Measurements from ENCODE around the gene MRPL38.

The MRPL38 gene

GRCh38 chr17:75904749-75905521 lies at the start of gene MRPL38:
Gene MRPL38, minus strand, starts transcription at chr17:75904884. Its CDS starts 9 bp downstream, at chr17:75904875.
- DNase-seq: peak; percentile 95 to 98

DNA sequence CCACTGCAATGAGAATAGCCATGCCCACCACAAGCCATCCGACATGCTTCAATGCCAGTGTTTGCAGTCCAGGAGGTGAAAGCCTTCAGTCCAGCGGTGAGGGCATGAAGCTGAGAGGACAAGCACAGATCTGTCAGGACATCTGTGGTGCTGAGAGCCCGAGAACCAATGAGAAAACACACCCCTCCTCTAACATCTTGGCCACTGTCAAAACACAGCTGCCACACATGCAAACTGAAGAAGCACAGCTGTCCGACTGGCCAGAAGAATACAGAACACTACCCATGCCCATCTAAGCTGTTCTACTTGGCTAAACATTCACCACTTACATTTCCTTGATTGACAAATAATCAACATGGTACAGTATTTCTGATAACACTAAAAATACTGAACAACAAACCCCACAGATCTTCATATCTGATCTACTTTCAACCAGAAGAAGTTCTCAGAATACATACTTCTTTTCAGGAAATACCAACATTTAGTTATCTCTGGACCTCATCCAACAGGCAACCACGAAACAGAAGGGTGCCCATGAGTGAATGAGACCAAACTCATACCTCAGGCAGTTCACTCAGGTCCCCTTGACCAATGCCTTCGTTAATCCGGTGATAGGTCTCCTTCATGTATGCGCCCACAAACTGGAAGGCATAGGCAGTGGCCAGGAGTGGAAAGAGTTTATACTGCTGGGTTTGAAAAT lies 46.3 kb upstream of the MRPL38 start:
- DNase-seq: no peak

GRCh38 chr17:75950421-75950820 lies 45.7 kb upstream of the MRPL38 start:
- no peak for DNase-seq

GRCh38 chr17:75945211-75945610 lies 40.5 kb upstream of the MRPL38 start:
- no peak for DNase-seq

- no peak for DNase-seq
Measured at GRCh38 chr17:75943491-75943890, 38.8 kb upstream of the MRPL38 start.

- no peak for DNase-seq
Measured at GRCh38 chr17:75942473-75942872, 37.8 kb upstream of the MRPL38 start.

- peak in 1 of 2 experiments; percentile 47 for DNase-seq
Measured at GRCh38 chr17:75941442-75941819, 36.7 kb upstream of the MRPL38 start.

GRCh38 chr17:75940727-75941441 lies 36.2 kb upstream of the MRPL38 start, which contains the start of gene FBF1:
Gene FBF1, minus strand, starts transcription at chr17:75941042. Its CDS starts 2,893 bp downstream, at chr17:75938149.
- DNase-seq: peak; percentile 97

DNA sequence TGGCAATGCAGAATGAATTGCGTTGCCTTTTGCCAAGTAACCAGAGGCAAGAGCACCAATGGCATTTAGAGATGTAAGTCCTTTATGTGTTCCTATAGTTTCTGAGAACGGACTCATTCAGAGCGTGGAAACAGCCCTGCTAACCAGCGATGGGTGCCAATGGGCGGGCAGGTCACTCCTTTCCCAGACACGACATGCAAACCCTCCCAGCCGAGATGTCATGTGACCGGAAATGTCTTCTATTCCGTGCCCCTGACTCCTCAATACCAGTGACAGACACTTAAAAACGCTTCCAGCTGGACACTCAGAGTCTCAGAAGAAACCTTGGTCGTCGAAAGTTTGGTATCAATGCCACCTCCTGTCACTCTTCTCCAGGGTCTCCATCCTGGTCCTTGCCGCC lies 33.0 kb upstream of the MRPL38 start:
- no peak for DNase-seq

DNA sequence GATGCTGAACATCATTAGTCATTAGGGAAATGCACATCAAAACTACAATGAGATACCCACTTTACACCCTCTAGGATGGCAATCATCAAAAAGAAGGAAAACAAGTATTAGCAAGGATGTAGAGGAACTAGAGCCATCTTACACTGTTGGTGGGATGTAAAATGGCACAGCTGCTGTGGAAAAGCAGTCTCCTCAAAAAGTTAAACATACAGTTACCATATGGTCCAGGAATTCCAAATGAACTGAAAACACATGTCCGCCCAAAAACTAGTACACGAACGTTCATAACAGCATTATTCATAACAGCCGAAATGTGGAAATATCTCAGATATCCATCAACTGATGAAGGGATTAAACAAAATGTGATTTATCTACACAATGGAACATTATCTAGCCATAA lies 29.1 kb upstream of the MRPL38 start:
- no peak for DNase-seq

DNA sequence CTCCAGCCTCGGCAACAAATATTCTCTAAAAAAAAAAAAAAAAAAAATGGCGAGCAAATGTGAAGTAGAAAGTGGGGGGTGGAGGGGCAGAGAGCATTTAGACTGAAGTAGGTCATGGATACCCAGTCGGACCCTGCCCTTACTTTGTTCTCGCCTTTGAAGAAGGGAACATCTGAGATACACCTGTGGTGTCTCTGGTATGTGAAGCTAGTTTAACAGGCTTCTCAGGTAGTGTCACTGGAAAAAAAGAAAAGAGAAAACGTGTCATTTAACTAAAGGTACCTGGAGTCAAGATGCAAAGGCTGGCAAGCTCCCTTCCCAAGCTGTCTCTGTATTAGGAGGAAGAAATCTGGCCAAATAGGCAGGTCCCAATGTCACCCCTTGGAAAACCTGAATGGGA lies 28.2 kb upstream of the MRPL38 start:
- no peak for DNase-seq

GRCh38 chr17:75931062-75931461 lies 26.4 kb upstream of the MRPL38 start:
- DNase-seq: no peak

- peak; percentile 31 to 40 for DNase-seq
Measured at GRCh38 chr17:75927286-75927922, 22.7 kb upstream of the MRPL38 start.

DNA sequence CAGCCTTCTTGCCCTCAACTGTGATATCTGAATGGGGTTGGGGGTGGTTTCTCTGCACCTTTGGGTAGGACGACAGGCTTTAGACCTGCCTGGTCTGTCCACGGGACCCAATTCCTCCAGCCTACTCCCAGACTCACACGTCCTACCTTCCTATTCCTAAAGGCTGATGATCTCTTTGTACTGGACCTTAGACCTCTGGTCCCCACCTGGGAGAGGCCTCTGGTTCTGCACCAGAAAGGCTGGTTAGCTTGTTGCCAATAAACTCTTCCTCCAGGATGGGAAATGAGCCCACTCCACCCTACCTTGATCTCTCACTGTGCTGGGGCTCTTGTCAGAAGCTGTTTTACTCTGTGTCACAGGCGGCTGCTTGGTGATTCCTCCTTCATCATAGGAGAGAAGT lies 21.8 kb upstream of the MRPL38 start:
- DNase-seq: no peak

DNA sequence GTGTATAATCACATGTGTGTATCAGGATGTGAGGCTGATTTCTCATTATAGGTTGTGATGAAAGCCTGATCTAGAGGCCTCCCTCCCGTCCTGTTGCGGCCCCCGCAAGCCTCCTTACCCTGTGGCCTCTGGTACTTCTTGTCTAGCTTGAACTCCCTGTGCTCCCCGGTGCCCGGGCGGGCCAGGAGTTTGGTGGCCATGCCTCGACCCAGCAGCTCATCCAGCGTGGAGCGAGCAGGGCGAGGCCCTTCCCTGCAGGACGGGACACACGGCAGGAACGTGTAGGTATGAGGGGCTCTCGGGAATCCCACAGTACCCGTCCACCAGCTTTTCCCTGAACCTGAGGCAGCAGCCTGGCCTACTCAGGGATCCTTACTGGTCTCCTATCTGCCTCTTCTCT lies 21.2 kb upstream of the MRPL38 start:
- no peak for DNase-seq

- DNase-seq: no peak
Measured at GRCh38 chr17:75925103-75925502, 20.4 kb upstream of the MRPL38 start.

- no peak for DNase-seq
Measured at GRCh38 chr17:75922963-75923874, 18.5 kb upstream of the MRPL38 start.

DNA sequence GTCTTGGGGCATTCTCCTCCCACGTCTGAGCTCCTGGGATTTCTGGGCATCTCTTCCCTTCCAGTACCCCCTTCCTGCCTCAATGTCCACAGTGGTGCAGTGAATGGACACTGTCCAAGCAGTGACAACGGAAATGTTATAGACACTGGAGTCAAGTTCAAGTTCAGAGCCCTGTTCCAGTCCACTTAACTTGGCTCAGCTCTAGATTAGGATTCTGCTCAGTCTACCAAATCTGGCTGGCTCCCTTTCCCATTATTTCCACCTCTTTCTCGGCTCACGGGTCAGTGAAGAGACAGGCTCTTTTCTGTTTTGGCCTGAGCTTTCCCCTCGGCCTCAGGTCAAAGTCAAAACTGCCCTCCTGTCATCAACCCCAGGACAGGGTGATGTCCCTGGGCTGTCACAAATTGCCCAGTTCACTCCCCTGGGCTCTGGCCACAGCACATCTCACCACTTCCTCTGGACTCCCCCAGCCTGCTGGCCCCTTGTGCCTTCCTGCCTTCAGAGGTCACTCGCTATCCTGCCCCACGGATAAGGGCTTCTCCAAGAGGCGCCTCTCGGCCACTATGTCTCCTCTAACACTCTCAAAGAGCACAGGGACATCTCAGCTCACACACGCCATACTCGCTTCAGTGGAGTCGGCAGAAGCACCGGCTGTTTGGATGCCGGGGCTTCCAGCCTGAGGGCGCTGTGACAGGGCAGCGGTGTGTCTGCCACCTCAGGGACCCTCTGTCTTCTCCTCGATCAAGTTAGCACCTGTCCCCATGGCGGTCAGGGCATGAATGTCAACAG lies 17.7 kb upstream of the MRPL38 start:
- no peak for DNase-seq

- no peak for DNase-seq
Measured at GRCh38 chr17:75921596-75921995, 16.9 kb upstream of the MRPL38 start.

GRCh38 chr17:75920045-75920560 lies 15.4 kb upstream of the MRPL38 start:
- DNase-seq: no peak

DNA sequence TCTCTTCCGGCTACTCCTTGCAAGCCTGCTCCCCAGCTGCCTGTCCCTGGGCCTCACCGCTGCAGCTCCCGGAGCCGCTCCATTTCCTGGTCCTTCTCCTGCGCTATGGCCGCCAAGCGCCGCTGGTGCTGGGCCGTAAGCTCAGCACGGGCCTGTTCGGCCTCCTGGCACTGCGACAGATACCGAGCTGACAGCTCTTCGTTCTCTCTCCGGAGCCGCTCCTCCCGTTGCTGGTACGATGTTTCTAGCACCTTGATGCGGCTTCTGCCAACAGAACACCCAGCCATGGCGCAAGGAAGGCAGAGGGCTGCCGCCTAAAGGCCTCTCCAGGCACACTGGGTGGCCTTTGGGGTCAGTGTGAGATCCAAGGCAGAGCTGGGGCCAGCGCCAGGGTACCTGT lies 14.9 kb upstream of the MRPL38 start:
- DNase-seq: no peak

Data from AML-193 (cell line).